Epithelial cell of esophagus (primary cell): ENCODE results near the gene DYNC1I1.
A peak's percentile ranks its signal among the peaks of the same experiment; 100 is the strongest.

Source experiments
- DNase-seq: peaks from one replicate; pipeline ENCODE4 v3.0.0; 2010; ENCODE audit warnings: low read depth
- H3K4me3 ChIP-seq: 2 replicates; pipeline ENCODE4 v1.5.1; 2011; ENCODE audit warnings: mild to moderate bottlenecking, low read length, control low read depth
- CTCF ChIP-seq: IDR thresholded peaks from 2 replicates; pipeline ENCODE4 v1.5.1; 2011; ENCODE audit warnings: low read depth, mild to moderate bottlenecking, low read length, control low read depth, inconsistent platforms; ENCODE audit not compliant: insufficient read depth; ENCODE audit errors: missing control alignments

Gene DYNC1I1

GRCh38 chr7:96121752-96122151 lies 349.4 kb downstream of the DYNC1I1 start:
- no peak for DNase-seq
- no peak for TF ChIP-seq CTCF
- no peak overlapping the region for H3K4me3 ChIP-seq

- DNase-seq, result no peak
- no peak for TF ChIP-seq CTCF
- H3K4me3 ChIP-seq, result no peak overlapping the region
Observed at GRCh38 chr7:96122746-96123145, 350.4 kb downstream of the DYNC1I1 start.

GRCh38 chr7:96126382-96126781 lies 354.0 kb downstream of the DYNC1I1 start:
- TF ChIP-seq CTCF, result no peak
- H3K4me3 ChIP-seq, result no peak overlapping the region
- no peak for DNase-seq

- H3K4me3 ChIP-seq, result no peak overlapping the region
- no peak for TF ChIP-seq CTCF
- no peak for DNase-seq
Observed at GRCh38 chr7:96127746-96128145, 355.4 kb downstream of the DYNC1I1 start.

- no peak for DNase-seq
- TF ChIP-seq CTCF, result no peak
- H3K4me3 ChIP-seq, result no peak overlapping the region
Observed at GRCh38 chr7:96131525-96131924, 359.2 kb downstream of the DYNC1I1 start.

GRCh38 chr7:96135241-96135640 lies 362.9 kb downstream of the DYNC1I1 start:
- TF ChIP-seq CTCF, result no peak
- DNase-seq, result peak; percentile 79
- no peak overlapping the region for H3K4me3 ChIP-seq

- TF ChIP-seq CTCF, result no peak
- no peak overlapping the region for H3K4me3 ChIP-seq
- DNase-seq, result peak; percentile 33
Observed at GRCh38 chr7:96136600-96137239, 364.4 kb downstream of the DYNC1I1 start.
